Thyroid gland (tissue), 4 donors: Measurements from ENCODE around the gene ST3GAL3. TPM values are rescaled to one million over a fixed set of nuclear protein-coding genes. Genes with fewer than 3 reads are reported as not detected.

Source experiments
- DNase-seq, 2 donors: peaks; one replicate each; pipeline ENCODE4 v3.0.0-alpha.2; 2019
- H3K27ac ChIP-seq, 3 donors: fragments of 200-600 bp; sonication (generic); 1 replicate in 2 of 3; 2 replicates in 1 of 3; pipeline ENCODE4 v1.5.1; 2016 to 2019; ENCODE audit warnings: mild to moderate bottlenecking in 1 of 3, moderate library complexity in 1 of 3
- H3K27me3 ChIP-seq: fragments of 200-600 bp; sonication (generic); one replicate; pipeline ENCODE4 v1.5.1; 2019
- H3K36me3 ChIP-seq, 2 donors: fragments of 200-600 bp; sonication (generic); one replicate each; pipeline ENCODE4 v1.5.1; 2016 to 2019
- H3K4me1 ChIP-seq, 2 donors: fragments of 200-600 bp; sonication (generic); one replicate each; pipeline ENCODE4 v1.5.1; 2017 to 2019
- H3K4me3 ChIP-seq, 3 donors: fragments of 200-600 bp; sonication (generic); replicated peaks in 1 of 3; 1 replicate in 2 of 3; 2 replicates in 1 of 3; pipeline ENCODE4 v1.5.1; 2016; ENCODE audit warnings: mild to moderate bottlenecking in 1 of 3
- H3K9me3 ChIP-seq: fragments of 200-600 bp; sonication (generic); one replicate; pipeline ENCODE4 v1.5.1; 2017
- CTCF ChIP-seq, 6 experiments: fragments of 200-600 bp in 3 of 6; fragments of 450-650 bp in 3 of 6; sonication (generic) in 3 of 6; IDR thresholded peaks; one replicate each; pipeline ENCODE4 v1.5.1; 2016 to 2019; ENCODE audit warnings: antibody characterized with exemption in 6 of 6, mild to moderate bottlenecking in 2 of 6, inconsistent platforms in 1 of 6, moderate library complexity in 1 of 6
- POLR2A ChIP-seq, 2 donors: fragments of 450-650 bp; IDR thresholded peaks; one replicate each; pipeline ENCODE4 v1.6.1; 2017; ENCODE audit warnings: antibody characterized with exemption in 2 of 2, mild to moderate bottlenecking in 2 of 2, moderate library complexity in 1 of 2
- WGBS, 2 donors: methylation state at CpG; one replicate each; pipeline ENCODE4 v1.1.5; 2017; 5-methylcytosine and 5-hydroxymethylcytosine counted together
- intact Hi-C: fragments of 100-400 bp; cut with DNase I; formaldehyde crosslinking; loops from one replicate; pipeline ENCODE4 v1.15.1; 2023
- total RNA-seq, 4 donors: library from RNA; depleted of rRNA; stranded (reverse); fragments of >200 nt; gene quantifications; one replicate each; pipeline ENCODE4 v1.2.3, GENCODE V29; 2016

The ST3GAL3 gene
- total RNA-seq, 4 donors from 2014 or later: 12.1 to 17.7 (median 14.3) TPM

GRCh38 chr1:43947061-43947873 is 239.9 kb downstream of the ST3GAL3 start:
- H3K27ac ChIP-seq: peak overlapping the region; percentile 96 to 98 (median 96)
- H3K4me3 ChIP-seq: peak overlapping the region; percentile 33 to 83 (median 75)
- no peaks in the 10 kb centered on the region for H3K9me3 ChIP-seq
- DNase-seq: no peak
- H3K4me1 ChIP-seq: peaks cover 25 to 54% of the 10 kb centered on the region in 2 donors
- no peaks in the 10 kb centered on the region for H3K36me3 ChIP-seq
- WGBS, 2 donors: 3 to 10% methylated on average over 12 to 17 of the region's 27 CpGs
- TF ChIP-seq POLR2A (IDR thresholded peaks at IDR 0.05) (no peak), CTCF (IDR thresholded peaks at IDR 0.05) (no peak)
- intact Hi-C loops: no loop called here
- no peaks in the 10 kb centered on the region for H3K27me3 ChIP-seq

DNA sequence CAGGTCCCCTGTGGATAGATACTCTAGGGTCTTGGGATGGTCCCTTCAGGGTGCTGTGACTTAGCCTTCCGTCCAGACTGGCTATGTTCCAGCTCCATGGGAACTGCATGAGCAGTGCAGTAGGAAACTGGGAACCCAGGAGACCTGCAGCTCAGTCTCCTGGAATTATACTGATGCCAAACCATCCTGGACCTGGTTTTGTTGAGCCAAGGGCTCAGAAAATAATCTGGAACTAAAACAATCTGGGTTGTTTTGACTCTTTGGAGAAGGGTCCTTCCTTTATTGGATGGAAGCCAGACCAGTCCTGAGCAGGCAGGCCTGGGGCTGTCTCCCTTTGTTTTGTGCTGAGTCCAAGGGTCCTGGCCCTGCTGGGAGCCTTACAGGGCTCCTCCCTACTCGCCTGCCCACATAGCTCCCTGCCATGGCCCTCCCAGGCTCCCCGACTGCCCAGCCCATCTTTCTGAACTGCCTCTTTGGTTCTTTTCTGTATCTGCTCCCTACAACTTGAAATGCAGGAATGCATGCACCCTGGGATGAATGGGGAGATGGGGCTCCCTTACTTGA is 240.6 kb downstream of the ST3GAL3 start:
- TF ChIP-seq CTCF (IDR thresholded peaks at IDR 0.05): no peak
- TF ChIP-seq POLR2A (IDR thresholded peaks at IDR 0.05): no peak
- Histone ChIP-seq H3K27ac (peak overlapping the region in 1 of 3 donors; percentile 96), H3K4me1 (peaks cover 25 to 54% of the 10 kb centered on the region in 2 donors), H3K27me3 (no peaks in the 10 kb centered on the region), H3K4me3 (peak overlapping the region in 1 of 3 donors; percentile 75), H3K36me3 (no peaks in the 10 kb centered on the region), H3K9me3 (no peaks in the 10 kb centered on the region)
- WGBS, 2 donors: 21 to 33% methylated on average over 3 of the region's 3 CpGs
- intact Hi-C loops: no loop called here
- no peak for DNase-seq

DNA sequence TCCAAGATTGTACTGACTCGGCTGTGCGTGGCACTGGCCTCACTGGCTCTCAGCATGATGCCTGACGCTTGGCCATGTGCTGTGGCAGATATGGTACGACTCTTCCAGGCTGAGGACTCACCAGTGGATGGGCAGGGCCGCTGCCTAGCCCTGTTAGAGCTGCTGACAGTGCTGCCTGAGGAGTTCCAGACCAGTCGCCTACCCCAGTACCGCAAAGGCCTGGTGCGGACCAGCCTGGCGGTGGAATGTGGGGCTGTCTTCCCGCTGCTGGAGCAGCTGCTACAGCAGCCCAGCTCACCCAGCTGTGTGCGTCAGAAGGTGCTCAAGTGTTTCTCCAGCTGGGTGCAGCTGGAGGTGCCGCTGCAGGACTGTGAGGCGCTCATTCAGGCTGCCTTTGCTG is 242.3 kb downstream of the ST3GAL3 start:
- Histone ChIP-seq H3K27ac (no peak overlapping the region), H3K4me3 (no peak overlapping the region), H3K36me3 (no peaks in the 10 kb centered on the region), H3K4me1 (peaks cover 25 to 54% of the 10 kb centered on the region in 2 donors), H3K9me3 (no peaks in the 10 kb centered on the region), H3K27me3 (no peaks in the 10 kb centered on the region)
- intact Hi-C loops: no loop called here
- TF ChIP-seq CTCF (IDR thresholded peaks at IDR 0.05) (no peak), POLR2A (IDR thresholded peaks at IDR 0.05) (no peak)
- WGBS, 2 donors: 82 to 87% methylated on average over 5 to 13 of the region's 13 CpGs
- DNase-seq: no peak

DNA sequence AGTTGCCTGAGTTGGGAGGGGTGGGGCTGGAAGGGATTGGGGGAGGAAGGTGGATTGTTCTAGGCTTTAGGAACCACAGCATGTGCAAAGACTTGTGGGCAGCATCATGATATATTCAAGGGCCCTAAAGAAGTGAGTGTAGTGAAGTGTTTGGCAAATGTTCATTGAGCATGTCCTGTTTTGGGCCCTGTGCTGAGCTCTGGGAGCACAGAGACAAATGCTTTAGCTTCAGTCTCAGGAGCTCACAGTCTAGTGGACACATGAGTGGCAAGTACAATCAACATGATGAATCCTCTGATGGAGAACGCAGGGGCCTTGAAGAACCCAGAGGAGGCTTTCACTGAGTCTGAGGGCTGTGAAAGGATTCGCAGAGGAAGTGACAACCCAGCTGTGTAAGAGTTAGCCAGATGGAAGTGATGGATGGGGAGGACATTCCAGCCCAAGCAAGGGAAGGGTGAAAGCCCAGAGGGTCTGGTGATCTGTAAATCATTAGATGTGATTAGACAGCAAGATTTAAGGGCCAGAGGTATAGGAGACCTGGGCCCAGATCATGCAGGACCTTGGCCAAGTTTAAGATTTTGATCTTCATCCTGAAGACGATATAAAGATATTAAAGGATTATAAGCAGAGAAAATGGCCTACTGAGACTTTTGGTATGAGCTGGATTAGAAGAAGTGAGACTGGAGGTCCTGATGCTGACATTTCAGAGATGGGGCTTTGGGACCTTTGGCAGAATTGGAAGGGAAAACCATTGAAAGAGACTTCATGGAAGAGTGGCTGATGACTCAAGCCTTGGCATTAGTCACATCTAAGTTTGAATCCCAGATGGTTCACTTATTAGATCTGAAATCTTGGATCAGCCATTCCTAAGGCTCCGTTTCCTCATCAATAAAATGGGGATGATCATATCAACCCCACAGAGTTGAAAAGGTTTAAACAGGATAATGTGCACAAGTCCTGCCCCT is 244.0 kb downstream of the ST3GAL3 start:
- peak; percentile 51 to 58 for DNase-seq
- Histone ChIP-seq H3K27ac (peak overlapping the region in 2 of 3 donors; percentile 9 to 47), H3K36me3 (peaks cover 0 to 2% of the 10 kb centered on the region in 2 donors), H3K4me3 (no peak overlapping the region), H3K27me3 (no peaks in the 10 kb centered on the region), H3K4me1 (peaks cover 18 to 42% of the 10 kb centered on the region in 2 donors), H3K9me3 (no peaks in the 10 kb centered on the region)
- 60 to 70% methylated on average over 4 of the region's 4 CpGs for WGBS, 2 donors
- intact Hi-C loops: no loop called here
- TF ChIP-seq POLR2A (IDR thresholded peaks at IDR 0.05): no peak
- TF ChIP-seq CTCF (IDR thresholded peaks at IDR 0.05): no peak
